Activated CD4-positive, alpha-beta T cell treated with anti-CD3 and anti-CD28 coated beads, Interleukin-2, amount 50 U/mL, for 16 hours (primary cell): ENCODE data around the gene IL5RA.

ENCODE experiments used
- DNase-seq: peaks from one replicate; pipeline ENCODE4 v3.0.0-alpha.2; 2020

Gene IL5RA

DNA sequence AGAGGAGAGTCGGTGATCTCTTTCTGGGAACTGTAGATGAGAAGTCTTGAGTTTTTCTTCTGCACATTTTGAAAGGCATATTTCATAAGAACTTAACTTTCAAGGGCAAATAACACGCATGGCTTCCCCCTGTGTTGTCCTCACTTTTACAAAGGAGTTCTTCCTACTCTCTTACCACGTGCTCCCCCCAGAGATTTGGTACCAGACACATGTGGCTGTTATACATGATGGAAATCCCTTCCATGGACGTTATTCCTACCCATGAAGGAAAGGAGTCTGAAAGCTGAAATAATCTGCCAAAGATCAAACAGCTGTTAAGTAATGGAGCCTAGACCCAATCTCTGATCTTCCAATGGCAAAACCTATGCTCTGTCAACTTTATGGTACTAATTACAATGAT is 4.4 kb downstream of the IL5RA start:
- DNase-seq, result no peak

DNA sequence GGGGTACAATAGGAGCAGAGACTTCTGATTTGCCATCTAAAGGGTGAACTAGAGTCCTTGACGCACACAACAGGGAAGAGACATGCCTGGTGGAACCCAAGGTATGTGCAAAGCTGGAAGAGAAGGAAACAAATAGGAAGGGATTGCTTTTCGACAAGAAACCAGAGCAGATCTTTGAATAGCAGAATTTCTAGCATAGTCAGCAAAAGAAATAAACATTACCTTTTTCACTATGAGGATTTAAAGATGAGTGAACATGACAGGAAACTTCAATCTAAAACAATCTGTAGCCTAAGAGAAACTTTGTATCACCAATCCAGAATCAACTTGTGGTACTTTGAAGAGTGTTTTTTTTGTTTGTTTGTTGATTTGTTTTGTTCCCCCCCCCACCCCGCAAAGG is 4.9 kb downstream of the IL5RA start:
- DNase-seq, result no peak

DNA sequence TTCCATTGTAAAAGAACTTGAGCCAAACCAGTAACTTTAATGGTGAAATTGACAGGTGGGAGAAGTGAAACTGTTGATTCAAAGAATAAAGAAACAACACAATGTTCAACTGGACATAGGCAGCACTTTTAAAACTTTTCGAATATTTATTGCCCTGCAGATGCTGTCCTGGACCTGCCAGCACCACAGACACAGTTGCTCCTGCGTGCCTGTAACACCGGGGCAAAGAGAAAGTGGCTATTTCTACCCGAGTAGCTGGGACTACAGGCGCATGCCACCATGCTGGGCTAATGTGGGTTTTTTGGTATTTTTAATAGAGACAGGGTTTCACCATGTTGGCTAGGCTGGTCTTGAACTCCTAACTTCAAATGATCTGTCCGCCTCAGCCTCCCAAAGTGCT is 7.4 kb downstream of the IL5RA start:
- no peak for DNase-seq

DNA sequence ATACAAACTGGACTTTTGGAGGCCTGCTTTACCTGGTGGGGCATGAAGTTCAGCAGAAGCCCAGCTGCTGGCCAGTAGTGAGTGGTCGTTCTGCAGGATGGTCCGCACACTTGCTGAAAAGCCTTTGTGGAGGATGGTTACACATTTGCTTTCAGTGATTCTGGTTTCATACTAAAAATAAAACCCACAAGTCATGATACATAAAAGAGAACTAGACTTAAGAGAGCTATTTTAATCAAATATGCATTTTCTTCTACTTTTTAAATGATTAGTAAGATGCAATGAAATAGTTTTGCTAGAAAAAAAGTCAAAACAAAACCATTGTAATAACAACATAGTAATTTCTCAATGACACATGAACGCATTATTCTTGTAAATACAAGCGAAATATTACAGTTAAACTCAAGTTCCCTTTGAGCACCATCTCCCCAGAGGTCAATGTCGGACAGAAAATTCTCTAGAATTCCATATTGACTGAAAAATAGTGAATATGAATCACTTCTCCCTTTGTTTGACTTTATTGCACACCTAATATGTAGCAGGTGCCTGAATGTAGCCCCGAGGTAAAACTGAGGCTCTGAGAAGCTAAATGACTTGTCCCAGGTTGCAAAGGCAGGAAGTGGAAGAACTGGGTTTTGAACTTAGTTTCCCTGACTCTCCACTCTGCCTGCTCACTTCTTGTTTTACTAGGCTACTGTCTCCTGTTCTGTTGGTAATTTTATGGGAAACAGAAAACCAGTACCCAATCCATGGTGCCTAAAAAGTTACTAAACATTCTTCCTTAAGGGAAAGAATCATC is 8.3 kb downstream of the IL5RA start:
- no peak for DNase-seq

GRCh38 chr3:3097958-3098357 is 12.2 kb downstream of the IL5RA start:
- no peak for DNase-seq

DNA sequence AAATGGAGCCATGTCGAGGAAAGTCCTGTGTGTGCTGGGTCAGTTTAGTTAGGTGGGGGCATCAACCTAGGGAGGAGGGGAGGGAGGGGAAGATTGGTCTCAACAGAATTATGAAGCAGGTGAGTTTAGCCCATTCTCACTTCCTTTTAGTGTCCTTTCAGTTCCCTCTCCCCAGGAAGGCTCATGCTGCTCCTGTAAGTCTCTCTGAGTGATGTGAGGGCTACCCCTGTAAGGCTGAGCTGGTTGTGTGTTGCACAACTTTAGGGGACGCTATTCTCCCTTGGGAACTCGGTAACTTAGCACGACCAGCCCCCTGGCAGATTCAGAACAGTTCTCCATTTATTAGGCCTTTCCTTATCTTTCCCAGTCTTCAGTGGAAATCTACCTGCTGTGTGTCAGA is 21.2 kb downstream of the IL5RA start:
- DNase-seq, result no peak

GRCh38 chr3:3087716-3088465 is 22.3 kb downstream of the IL5RA start:
- no peak for DNase-seq

DNA sequence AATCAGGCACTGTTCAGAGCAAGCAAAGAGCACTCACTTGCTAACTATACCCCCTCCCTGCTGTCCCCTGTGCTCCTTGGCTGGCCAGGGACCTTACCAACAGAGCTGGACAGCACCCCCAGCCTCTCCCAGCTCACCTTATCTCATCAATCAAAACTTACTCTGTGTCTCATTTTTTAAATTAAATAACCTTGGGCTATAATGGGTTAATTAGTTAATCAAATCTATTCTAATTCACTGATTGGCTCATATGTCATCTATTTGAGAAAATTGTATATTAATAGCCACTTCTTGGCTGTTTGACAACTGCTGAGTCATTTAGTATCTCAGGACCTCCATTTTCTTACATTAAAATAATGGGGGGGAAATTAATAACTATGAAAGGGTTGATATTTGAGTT is 22.9 kb downstream of the IL5RA start:
- no peak for DNase-seq

DNA sequence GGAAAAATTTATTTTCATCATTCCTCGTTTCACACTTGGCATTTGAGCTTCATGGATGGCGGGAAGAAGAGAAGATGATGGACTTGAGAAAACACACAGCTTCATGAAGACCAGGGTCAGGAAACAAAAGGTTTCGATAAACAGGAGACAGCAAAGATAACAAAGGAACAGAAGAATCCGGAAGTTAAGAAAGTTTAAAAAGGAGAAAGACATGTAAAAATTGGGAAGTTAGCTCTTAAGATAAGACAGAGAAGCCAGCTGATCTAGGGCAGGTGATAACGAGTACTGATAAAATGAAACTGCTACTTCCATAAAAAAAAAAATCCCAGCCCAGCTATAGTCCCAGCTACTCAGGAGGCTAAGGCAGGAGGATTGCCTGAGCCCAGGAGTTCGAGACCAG is 23.9 kb downstream of the IL5RA start:
- DNase-seq, result no peak

GRCh38 chr3:3085782-3086181 is 24.4 kb downstream of the IL5RA start:
- DNase-seq, result no peak

- no peak for DNase-seq
These were observed 25.3 kb downstream of the IL5RA start for GRCh38 chr3:3084890-3085289.

DNA sequence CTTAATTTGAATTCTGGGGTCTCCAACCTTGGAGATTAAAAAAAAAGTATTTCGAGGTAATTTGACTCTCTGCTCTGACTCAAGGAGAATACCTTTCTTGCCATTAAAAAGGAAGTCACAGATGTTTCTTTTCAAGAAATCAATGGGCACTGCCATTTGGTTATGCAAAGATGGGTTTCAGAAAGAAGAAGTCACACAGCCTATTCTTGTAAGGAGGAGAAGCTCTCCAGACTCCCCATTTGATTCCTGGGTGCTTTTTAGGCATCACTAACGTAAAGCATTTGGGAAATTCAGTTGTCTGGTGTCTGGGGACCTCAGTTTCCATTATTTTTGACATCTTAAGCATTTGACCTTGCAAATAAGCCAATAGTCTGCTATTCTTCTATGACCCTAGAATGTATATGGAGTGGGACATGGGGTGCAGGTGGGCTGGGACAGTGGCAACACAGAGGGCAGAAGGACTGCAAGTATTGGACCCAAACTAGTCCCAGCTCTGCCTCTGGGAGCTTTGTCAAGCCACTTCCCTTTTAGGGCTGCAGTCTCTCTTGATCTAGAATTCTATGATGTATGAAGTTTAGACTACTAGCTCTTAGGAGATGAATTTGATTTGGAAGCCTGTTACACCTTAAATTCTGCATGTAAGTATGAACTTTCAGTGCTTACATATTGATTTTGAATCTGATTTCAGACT is 27.8 kb downstream of the IL5RA start:
- DNase-seq, result no peak

GRCh38 chr3:3081381-3082233 is 28.6 kb downstream of the IL5RA start:
- no peak for DNase-seq

GRCh38 chr3:3080309-3080708 is 29.9 kb downstream of the IL5RA start:
- no peak for DNase-seq

GRCh38 chr3:3074551-3075257 is 35.5 kb downstream of the IL5RA start:
- no peak for DNase-seq

DNA sequence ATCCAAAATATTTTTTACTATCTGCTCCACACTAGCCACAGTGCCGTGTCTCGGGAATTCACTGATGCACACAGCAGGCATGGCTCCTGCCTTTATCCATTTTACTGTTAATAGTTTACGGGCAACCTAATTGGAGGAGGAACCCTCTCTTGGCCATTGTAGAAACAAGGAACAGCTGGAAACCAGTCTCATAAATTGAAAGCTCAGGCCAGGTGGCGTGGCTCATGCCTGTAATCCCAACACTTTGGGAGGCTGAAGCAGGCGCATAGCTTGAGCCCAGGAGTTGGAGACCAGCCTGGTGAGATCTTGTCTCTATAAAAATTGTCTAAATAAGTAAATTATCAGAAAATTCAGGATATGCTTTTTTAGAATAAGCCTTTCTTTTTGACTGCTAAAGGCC is 39.0 kb downstream of the IL5RA start:
- no peak for DNase-seq

DNA sequence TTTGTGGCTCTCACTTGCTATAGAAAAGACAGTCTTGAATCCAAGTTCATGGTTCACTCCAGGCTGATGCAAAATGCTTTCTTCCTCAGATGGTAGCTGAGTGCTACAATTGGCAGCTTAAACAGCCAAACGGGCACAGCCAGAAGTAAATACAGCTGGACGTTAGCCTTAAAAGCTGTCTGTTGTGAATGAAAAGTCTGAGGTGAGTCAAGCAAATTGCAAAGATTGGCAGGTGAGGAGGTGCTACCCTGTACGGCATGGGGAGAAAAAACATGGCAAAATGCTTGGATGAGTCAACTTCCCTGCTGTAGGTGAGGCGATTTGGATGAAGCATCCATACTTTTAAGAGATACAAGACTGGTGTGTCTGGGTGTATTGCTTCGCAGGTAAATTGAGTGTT is 40.5 kb downstream of the IL5RA start:
- no peak for DNase-seq

DNA sequence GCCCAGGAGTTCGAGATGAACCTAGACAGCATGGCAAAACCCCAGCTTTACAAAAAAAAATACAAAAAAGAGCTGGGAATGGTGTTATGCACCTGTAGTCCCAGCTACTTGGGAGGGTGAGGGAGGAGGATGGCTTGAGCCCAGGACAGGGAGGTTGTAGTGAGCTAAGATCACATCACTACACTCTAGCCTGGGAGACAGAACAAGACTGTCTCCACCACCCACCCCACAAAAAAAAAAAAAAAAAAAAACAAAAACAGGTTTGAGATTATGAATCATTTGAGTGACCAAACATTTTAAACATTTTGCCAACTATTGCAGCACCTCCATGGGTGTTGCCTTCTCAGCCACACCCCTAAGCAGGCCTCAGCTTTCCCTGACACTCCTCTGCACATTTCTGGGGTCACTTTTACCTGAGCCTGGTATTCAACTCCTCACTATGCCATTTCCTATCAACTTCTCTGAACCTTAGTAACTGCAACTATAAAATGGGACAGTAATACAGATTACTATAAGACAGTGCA is 41.8 kb downstream of the IL5RA start:
- DNase-seq, result no peak

- no peak for DNase-seq
These were observed 43.3 kb downstream of the IL5RA start for GRCh38 chr3:3066910-3067309.

- DNase-seq, result no peak
These were observed 43.8 kb downstream of the IL5RA start for GRCh38 chr3:3066378-3066777.

DNA sequence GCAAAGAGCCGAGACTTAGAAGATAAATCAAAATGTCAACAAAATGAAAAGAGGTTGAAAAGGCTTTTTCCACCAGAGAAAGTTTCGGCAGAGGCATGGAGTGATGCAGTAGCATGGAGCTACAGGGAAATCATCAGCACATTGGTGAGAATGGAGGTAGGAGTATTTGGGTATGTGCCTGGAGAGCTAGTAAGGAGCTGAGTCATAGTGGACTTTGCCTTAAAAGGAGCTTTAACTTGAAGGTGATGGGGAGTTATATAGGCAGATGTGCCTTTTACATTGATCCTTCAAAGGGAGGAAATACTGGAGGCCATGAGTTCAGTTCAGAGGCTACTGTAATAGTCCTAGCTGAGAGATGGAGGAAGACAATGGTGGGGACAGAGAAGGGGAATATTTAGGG is 44.3 kb downstream of the IL5RA start:
- DNase-seq, result no peak

DNA sequence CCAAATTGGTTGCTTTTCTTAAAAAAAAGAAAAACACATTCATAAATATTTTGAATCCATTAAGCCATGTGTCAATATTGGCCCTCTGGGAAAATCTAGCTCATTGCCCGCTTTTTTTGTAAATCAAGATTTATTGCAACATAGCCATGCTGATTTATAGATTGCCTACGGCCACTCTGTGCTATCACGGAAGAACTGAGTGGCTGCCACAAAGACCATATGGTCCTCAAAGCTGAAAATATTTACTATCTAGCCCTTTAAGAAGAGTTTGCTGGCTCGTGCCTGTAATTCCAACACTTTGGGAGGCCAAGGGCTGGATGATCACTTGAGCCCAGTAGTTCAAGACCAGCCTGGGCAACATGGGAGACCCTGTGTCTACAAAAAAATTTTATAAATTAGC is 45.9 kb downstream of the IL5RA start:
- no peak for DNase-seq
